Measurements from ENCODE around the gene IFIH1. TPM values are rescaled to one million over a fixed set of nuclear protein-coding genes. Genes with fewer than 3 reads are reported as not detected.

Gene IFIH1
- total RNA-seq, 1 donor from 2014 or later = 16.1 TPM

DNA sequence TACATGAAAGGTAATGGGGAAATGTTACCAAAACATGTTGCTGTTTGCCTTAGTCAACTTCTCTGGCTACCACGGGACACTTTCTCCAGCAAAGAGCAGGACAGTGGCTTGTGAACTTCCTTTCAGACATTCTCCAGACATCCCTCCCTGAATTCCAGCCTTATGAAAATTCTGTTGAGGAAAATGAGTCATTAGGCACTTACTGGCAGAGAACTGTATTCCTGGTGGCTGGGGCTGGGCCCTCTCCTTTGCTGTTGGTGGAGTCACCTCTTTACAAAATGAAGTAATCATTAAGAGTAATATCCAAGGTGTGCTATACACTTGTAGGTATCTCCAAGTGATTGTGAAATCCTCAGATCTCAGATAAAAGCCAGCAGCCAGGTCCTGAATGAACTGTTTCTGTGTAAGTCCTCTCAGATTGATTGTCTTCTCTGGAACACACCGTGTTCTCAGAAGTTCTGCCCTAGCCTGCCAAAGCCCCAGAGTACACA is 73.9 kb downstream of the IFIH1 start:
- H3K27ac Mint-ChIP-seq = no peak overlapping the region
- DNase-seq (ENCODE audit: low spot score) = no peak
- no peaks in the 10 kb centered on the region for H3K4me1 Mint-ChIP-seq (ENCODE audit: low read depth)
- intact Hi-C loops (cut with micrococcal nuclease) = no loop called here
- H3K27me3 Mint-ChIP-seq (ENCODE audit: low read depth) = peaks cover 35% of the 10 kb centered on the region
- no peaks in the 10 kb centered on the region for H3K9me3 Mint-ChIP-seq
- no peak overlapping the region for H3K4me3 Mint-ChIP-seq (ENCODE audit: low read depth)
- H3K36me3 Mint-ChIP-seq (ENCODE audit: low read depth) = no peaks in the 10 kb centered on the region

DNA sequence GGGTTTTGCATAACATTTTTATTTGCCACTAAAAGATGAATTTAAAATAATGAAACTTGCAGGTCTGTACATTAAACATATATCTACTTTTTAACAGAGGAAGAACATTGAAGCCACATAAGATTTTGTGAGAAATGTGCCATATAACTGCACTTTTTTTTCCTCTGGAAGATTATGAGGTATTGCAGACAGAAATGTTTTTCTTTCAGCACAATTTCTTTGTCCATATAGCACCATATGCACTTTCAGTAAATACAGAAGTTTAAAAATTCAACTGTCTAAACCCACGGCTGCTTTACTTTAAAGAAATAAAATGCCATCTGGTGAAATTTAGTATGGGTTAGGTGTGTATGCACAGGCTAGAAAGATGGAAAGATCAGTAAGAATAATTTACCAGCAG is 74.8 kb downstream of the IFIH1 start:
- Mint-ChIP-seq H3K4me3 (ENCODE audit: low read depth) (no peak overlapping the region), H3K4me1 (ENCODE audit: low read depth) (no peaks in the 10 kb centered on the region), H3K27me3 (ENCODE audit: low read depth) (peaks cover 40% of the 10 kb centered on the region), H3K36me3 (ENCODE audit: low read depth) (no peaks in the 10 kb centered on the region), H3K9me3 (no peaks in the 10 kb centered on the region), H3K27ac (no peak overlapping the region)
- DNase-seq (ENCODE audit: low spot score) = no peak
- intact Hi-C loops (cut with micrococcal nuclease) = no loop called here

DNA sequence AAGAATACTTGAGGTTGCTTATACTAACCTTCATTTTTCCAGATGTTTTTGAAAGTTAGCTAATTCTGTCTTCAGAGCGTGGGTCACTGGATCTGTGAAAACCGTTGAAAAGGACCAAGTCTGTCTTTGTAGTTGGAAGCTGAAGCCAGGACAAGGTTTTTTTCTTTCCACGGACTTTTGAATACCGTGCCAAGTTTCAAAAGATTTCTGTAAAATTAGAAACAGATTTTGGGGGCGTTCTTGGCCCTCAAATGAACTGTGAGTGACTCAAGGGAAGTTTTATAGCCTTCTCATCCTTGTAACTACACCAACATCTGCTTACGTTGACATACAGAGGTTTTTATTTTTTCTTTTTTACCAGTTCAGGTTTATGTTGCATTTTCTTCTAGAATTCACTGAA is 75.2 kb downstream of the IFIH1 start, which contains the start of gene FAP:
TSS of gene FAP (minus strand) at position 152 of the 400 bp plus-strand sequence. CDS start at position 34, 118 bp downstream.
- intact Hi-C loops (cut with micrococcal nuclease) = no loop called here
- no peak for DNase-seq (ENCODE audit: low spot score)
- Mint-ChIP-seq H3K27ac (no peak within 1 kb of the TSS), H3K4me3 (ENCODE audit: low read depth) (no peak within 1 kb of the TSS), H3K4me1 (ENCODE audit: low read depth) (no peaks in the 10 kb centered on the region), H3K36me3 (ENCODE audit: low read depth) (no peaks in the 10 kb centered on the region), H3K27me3 (ENCODE audit: low read depth) (peaks cover 40% of the 10 kb centered on the region), H3K9me3 (no peaks in the 10 kb centered on the region)

DNA sequence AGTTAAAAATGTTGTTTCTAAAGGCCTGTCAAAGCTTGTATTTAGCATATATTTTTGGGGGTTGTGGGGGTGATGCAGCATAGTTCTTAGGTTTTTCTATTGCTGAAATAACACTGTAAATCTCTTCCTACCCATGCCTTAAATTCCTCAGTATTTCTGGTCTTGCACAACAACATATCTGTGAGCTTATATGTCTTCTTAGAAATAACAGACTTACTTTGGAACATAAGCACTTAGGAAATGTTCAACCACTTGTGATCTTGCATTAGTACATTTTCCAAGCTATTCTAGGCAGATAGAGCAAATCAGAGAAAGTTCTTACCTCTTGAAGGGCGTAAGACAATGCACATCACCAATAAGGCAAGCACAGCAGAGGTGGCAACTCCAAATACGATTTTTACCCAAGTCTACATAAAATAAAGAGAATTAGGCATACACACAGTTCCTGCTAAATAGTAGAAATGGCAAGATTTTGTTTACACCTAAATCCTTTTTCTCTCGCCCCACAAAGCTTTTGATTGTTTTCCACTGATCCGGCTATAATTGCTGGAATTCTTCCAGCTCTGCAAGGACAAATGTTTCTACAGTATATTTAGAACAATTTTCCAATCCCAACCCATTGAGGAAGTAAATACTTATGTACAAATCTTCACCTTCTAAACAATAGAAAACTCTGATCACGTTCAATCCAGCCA is 75.8 kb downstream of the IFIH1 start:
- Mint-ChIP-seq H3K27me3 (ENCODE audit: low read depth) (peaks cover 39% of the 10 kb centered on the region), H3K4me1 (ENCODE audit: low read depth) (no peaks in the 10 kb centered on the region), H3K36me3 (ENCODE audit: low read depth) (no peaks in the 10 kb centered on the region), H3K9me3 (no peaks in the 10 kb centered on the region), H3K4me3 (ENCODE audit: low read depth) (no peak overlapping the region), H3K27ac (no peak overlapping the region)
- intact Hi-C loops (cut with micrococcal nuclease) = no loop called here
- no peak for DNase-seq (ENCODE audit: low spot score)

DNA sequence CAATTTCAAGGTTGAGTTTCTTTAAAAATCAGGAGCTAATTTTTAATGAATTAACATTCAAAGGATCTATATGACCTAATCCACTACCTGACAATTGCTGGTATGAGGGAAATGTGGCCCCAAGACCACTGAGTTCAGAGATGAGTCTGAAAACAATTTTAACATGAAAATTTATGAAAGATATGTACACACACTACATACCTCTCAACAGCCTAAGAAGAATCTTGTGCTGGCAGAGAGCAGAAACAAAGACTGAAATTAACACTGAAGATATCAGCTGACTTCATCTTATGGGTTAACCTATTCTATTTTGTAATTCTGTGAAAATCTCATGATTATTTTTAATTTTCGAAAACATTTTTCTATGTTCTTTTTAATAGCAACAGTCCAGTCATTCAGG is 76.9 kb downstream of the IFIH1 start:
- peaks cover 34% of the 10 kb centered on the region for H3K27me3 Mint-ChIP-seq (ENCODE audit: low read depth)
- intact Hi-C loops (cut with micrococcal nuclease) = no loop called here
- no peaks in the 10 kb centered on the region for H3K4me1 Mint-ChIP-seq (ENCODE audit: low read depth)
- no peaks in the 10 kb centered on the region for H3K36me3 Mint-ChIP-seq (ENCODE audit: low read depth)
- H3K9me3 Mint-ChIP-seq = no peaks in the 10 kb centered on the region
- H3K4me3 Mint-ChIP-seq (ENCODE audit: low read depth) = no peak overlapping the region
- DNase-seq (ENCODE audit: low spot score) = no peak
- H3K27ac Mint-ChIP-seq = no peak overlapping the region

DNA sequence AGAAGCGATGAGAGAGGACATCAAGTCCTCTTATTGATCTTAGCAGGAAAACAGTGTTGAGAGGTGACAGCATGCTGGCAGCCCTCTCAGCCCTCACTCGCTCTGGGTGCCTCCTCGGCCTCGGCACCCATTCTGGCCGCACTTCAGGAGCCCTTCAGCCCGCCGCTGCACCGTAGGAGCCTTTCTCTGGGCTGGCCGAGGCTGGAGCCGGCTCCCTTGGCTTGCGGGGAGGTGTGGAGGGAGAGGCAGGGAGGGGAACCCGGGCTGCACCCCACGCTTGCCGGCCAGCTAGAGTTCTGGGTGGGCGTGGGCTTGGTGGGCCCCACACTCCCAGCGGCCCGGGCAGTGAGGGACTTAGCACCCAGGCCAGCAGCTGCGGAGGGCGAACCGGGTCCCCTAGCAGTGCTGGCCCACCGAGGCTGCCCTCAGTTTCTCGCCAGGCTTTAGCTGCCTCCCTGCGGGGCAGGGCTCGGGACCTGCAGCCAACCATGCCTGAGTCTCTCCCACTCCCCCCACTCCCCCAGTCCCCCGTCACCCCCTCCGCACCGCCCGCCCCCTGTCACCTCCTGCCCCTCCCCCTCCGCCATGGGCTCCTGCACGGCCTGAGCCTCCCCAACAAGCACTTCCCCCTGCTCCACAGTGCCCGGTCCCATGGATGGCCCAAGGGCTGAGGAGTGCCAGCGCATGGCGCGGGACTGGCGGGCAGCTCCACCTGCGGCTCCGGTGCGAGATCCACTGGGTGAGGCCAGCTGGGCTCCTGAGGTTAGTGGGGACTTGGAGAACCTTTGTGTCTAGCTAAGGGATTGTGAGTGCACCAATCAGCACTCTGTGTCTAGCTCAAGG is 83.6 kb downstream of the IFIH1 start:
- H3K9me3 Mint-ChIP-seq = no peaks in the 10 kb centered on the region
- no peaks in the 10 kb centered on the region for H3K4me1 Mint-ChIP-seq (ENCODE audit: low read depth)
- DNase-seq (ENCODE audit: low spot score) = no peak
- H3K27me3 Mint-ChIP-seq (ENCODE audit: low read depth) = peaks cover 22% of the 10 kb centered on the region
- intact Hi-C loops (cut with micrococcal nuclease) = no loop called here
- H3K27ac Mint-ChIP-seq = no peak overlapping the region
- no peak overlapping the region for H3K4me3 Mint-ChIP-seq (ENCODE audit: low read depth)
- no peaks in the 10 kb centered on the region for H3K36me3 Mint-ChIP-seq (ENCODE audit: low read depth)

DNA sequence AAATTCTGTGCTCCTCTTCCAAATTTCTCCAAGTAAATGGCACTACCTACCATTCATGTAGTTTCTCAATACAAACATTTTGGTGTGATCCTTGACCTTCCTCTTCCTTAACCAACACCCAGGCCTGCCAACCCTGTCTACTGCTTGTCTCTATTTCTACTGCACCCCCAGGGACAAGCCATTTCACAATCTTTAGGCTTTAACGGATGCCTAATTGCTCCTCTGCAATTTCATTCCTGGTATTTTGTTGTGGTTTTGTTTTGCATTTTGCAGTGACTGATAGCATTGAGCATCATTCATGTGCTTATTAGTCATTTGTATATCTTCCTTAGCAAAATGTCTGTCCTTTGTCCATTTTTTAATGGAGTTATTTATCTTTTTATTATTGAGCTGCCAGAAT is 85.3 kb downstream of the IFIH1 start:
- peaks cover 19% of the 10 kb centered on the region for H3K27me3 Mint-ChIP-seq (ENCODE audit: low read depth)
- H3K4me1 Mint-ChIP-seq (ENCODE audit: low read depth) = no peaks in the 10 kb centered on the region
- H3K27ac Mint-ChIP-seq = no peak overlapping the region
- no peaks in the 10 kb centered on the region for H3K36me3 Mint-ChIP-seq (ENCODE audit: low read depth)
- no peak overlapping the region for H3K4me3 Mint-ChIP-seq (ENCODE audit: low read depth)
- no peak for DNase-seq (ENCODE audit: low spot score)
- no peaks in the 10 kb centered on the region for H3K9me3 Mint-ChIP-seq
- intact Hi-C loops (cut with micrococcal nuclease) = no loop called here

DNA sequence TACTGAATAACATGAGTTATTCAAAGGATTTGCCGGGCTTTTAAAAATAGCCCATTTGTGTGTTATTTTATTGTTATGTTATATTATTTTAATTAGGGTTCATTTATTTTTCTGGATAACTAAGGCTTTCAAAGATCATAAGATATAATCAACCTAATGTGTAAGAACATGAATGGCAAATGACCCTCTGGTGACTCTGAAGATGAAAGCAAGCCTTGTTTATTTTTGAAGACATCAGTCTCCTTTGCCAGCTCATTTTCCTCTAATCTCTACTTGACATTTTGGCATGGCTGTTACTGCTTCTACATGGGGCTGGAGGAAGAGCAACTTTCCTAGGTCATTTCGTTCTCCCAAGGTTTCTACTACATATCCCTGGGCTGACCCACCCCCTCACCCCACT is 85.8 kb downstream of the IFIH1 start:
- intact Hi-C loops (cut with micrococcal nuclease) = no loop called here
- no peaks in the 10 kb centered on the region for H3K9me3 Mint-ChIP-seq

DNA sequence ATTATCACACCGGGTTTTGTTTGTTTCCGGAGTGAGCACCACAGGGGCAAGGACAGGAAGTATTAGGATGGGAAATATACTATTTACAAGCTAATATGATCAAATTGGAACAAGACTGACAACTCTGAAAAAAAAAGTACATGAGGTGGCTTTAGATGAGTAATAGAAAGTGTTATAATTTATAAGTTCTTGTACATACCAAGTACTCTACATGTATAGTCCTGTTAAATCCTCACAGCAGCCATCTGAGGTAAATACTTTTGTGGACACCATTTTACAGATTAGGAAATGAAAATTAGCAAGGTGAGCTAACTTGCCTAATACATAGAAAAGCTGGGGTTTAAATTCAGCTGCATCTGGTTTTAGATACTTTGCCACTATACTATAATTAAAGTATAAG is 86.5 kb downstream of the IFIH1 start:
- Mint-ChIP-seq H3K36me3 (ENCODE audit: low read depth) (no peaks in the 10 kb centered on the region), H3K9me3 (no peaks in the 10 kb centered on the region), H3K27ac (no peak overlapping the region), H3K4me1 (ENCODE audit: low read depth) (no peaks in the 10 kb centered on the region), H3K27me3 (ENCODE audit: low read depth) (peaks cover 30% of the 10 kb centered on the region), H3K4me3 (ENCODE audit: low read depth) (no peak overlapping the region)
- intact Hi-C loops (cut with micrococcal nuclease) = no loop called here
- DNase-seq (ENCODE audit: low spot score) = no peak

More for the DNA sequence above, 85.8 kb downstream of the IFIH1 start:
- Mint-ChIP-seq H3K4me1 (ENCODE audit: low read depth) (no peaks in the 10 kb centered on the region), H3K4me3 (ENCODE audit: low read depth) (no peak overlapping the region), H3K27me3 (ENCODE audit: low read depth) (peaks cover 24% of the 10 kb centered on the region), H3K36me3 (ENCODE audit: low read depth) (no peaks in the 10 kb centered on the region), H3K27ac (no peak overlapping the region)
- no peak for DNase-seq (ENCODE audit: low spot score)

DNA sequence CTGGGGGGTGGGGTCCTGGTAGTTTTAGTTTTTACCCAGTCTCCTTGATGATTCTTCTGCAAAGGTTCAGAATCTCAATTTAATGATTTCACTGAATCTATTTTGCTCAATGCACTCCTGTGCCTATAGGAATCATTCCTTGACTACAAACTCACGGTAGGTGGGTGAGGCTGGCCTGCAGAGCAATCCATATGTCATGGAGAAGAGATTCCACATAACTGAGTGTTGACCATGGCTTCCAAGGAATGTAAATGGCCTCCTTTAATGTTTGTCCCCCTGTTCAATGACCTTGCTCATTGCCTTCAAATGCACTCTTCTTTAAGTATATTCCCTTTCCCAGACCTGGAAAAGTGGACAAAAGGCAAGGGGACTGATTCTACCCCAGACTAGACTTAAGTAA is 87.7 kb downstream of the IFIH1 start:
- Mint-ChIP-seq H3K27ac (no peak overlapping the region), H3K4me1 (ENCODE audit: low read depth) (no peaks in the 10 kb centered on the region), H3K36me3 (ENCODE audit: low read depth) (no peaks in the 10 kb centered on the region), H3K27me3 (ENCODE audit: low read depth) (peaks cover 30% of the 10 kb centered on the region), H3K4me3 (ENCODE audit: low read depth) (no peak overlapping the region), H3K9me3 (no peaks in the 10 kb centered on the region)
- DNase-seq (ENCODE audit: low spot score) = no peak
- intact Hi-C loops (cut with micrococcal nuclease) = no loop called here

DNA sequence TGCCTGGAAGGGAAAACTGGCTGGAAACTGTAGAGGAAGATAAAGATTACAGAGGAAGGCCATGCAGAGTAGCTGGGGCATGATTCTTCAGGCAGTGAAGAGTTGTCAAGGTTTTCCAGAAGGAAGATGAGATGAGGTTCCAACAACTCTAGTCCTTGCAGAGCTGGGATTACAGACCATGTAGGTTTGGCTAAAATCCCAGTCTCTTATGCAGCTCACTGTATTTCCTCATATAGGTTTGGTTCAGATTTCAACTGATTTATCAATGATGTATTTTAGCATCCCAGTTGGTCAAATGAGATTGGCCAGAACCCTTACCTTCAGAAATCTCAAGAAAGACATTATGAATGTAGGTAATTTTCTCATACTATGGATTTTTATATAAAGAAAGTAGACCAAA is 91.6 kb downstream of the IFIH1 start:
- DNase-seq (ENCODE audit: low spot score) = no peak
- H3K27me3 Mint-ChIP-seq (ENCODE audit: low read depth) = peaks cover 36% of the 10 kb centered on the region
- H3K4me1 Mint-ChIP-seq (ENCODE audit: low read depth) = no peaks in the 10 kb centered on the region
- intact Hi-C loops (cut with micrococcal nuclease) = no loop called here
- no peaks in the 10 kb centered on the region for H3K36me3 Mint-ChIP-seq (ENCODE audit: low read depth)
- H3K27ac Mint-ChIP-seq = no peak overlapping the region
- H3K9me3 Mint-ChIP-seq = no peaks in the 10 kb centered on the region
- no peak overlapping the region for H3K4me3 Mint-ChIP-seq (ENCODE audit: low read depth)

DNA sequence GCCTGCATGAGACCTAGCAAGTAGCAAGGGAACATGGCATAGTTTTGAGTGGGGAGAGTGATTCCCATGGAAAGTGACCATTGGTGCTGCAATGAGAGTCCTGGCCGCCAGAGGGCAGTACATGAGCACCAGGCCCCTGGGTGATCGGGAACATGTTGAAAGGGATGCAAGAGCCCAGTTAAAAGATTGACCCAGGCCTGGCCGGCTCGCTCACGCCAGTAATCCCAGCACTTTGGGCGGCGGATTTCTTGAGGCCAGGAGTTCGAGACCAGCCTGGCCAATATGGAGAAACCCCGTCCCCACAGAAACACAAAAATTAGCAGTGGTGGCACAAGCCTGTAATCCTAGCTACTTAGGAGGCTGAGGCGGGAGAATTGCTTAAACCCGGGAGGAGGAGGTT is 97.4 kb downstream of the IFIH1 start:
- intact Hi-C loops (cut with micrococcal nuclease) = loop anchor here (1.0 to 5.0 kb wide), 2 partner anchors 69 to 77 kb away; partner anchors contain the start of gene GCG
- H3K27me3 Mint-ChIP-seq (ENCODE audit: low read depth) = peaks cover 31% of the 10 kb centered on the region
- DNase-seq (ENCODE audit: low spot score) = peak; percentile 50
- H3K36me3 Mint-ChIP-seq (ENCODE audit: low read depth) = no peaks in the 10 kb centered on the region
- H3K4me3 Mint-ChIP-seq (ENCODE audit: low read depth) = no peak overlapping the region
- no peak overlapping the region for H3K27ac Mint-ChIP-seq
- no peaks in the 10 kb centered on the region for H3K9me3 Mint-ChIP-seq
- no peaks in the 10 kb centered on the region for H3K4me1 Mint-ChIP-seq (ENCODE audit: low read depth)

DNA sequence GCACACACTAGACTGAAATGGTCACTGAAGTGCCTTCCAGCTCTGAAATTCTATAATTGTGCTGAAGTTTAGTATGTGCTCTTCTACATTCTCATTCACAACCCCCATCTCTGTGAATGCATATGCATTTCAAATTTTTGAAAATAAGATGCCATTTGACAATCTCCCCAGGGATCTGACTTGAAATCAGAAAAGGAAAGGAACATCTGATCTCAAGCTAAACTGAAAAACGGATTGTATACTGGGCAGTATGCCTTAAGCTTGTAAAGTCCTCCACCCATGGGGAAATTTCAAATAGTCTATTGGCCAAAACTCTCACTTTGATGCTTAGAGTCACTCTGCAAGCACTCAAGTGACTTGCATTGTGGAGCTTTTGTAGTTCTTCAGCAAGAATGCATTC is 98.1 kb downstream of the IFIH1 start:
- intact Hi-C loops (cut with micrococcal nuclease) = loop anchor here (5.0 kb wide), 1 partner anchor 68 kb away; the partner anchor contains the start of gene GCG
- no peaks in the 10 kb centered on the region for H3K9me3 Mint-ChIP-seq
- no peak for DNase-seq (ENCODE audit: low spot score)
- no peaks in the 10 kb centered on the region for H3K4me1 Mint-ChIP-seq (ENCODE audit: low read depth)
- no peak overlapping the region for H3K4me3 Mint-ChIP-seq (ENCODE audit: low read depth)
- H3K27me3 Mint-ChIP-seq (ENCODE audit: low read depth) = peaks cover 29% of the 10 kb centered on the region
- H3K27ac Mint-ChIP-seq = no peak overlapping the region
- H3K36me3 Mint-ChIP-seq (ENCODE audit: low read depth) = no peaks in the 10 kb centered on the region

Data from activated T-helper 2 cell treated with anti-CD3 and anti-CD28 coated beads, Interferon-gamma antibody, Interleukin-2, Interleukin-4, amounts not matched to agents 10 μg/mL and 5 μg/mL and 100 μg/mL, durations not matched to agents 14 hours and 24 hours and 36 hours (primary cell).